IPS-18a (cell line): ENCODE results near the gene PYGL.
"Not testable (repeated sequence)": the region's sequence is repeated elsewhere in the genome, so short reads cannot be mapped to it uniquely, and the experiment has no call there.

Source experiments
- H3K27ac ChIP-seq: one replicate; pipeline ENCODE4 v1.5.1; 2013; ENCODE audit warnings: low read length
- H3K27me3 ChIP-seq: one replicate; pipeline ENCODE4 v1.6.1; 2013; ENCODE audit warnings: mild to moderate bottlenecking, low read length; ENCODE audit not compliant: control insufficient read depth, insufficient read depth
- H3K36me3 ChIP-seq: one replicate; pipeline ENCODE4 v1.6.1; 2013; ENCODE audit warnings: low read depth, low read length; ENCODE audit not compliant: control insufficient read depth
- H3K4me1 ChIP-seq: one replicate; pipeline ENCODE4 v1.6.1; 2013; ENCODE audit warnings: low read depth, low read length; ENCODE audit not compliant: control insufficient read depth
- H3K4me3 ChIP-seq: one replicate; pipeline ENCODE4 v1.5.1; 2013; ENCODE audit warnings: low read length
- H3K9ac ChIP-seq: one replicate; pipeline ENCODE4 v1.6.1; 2013; ENCODE audit warnings: mild to moderate bottlenecking, low read length, moderate library complexity
- H3K9me3 ChIP-seq: one replicate; pipeline ENCODE4 v1.6.1; 2013; ENCODE audit warnings: low read depth, low read length; ENCODE audit not compliant: control insufficient read depth

The PYGL gene

GRCh38 chr14:50970886-50971781 is 26.9 kb upstream of the PYGL start:
- Histone ChIP-seq H3K27ac (no peak overlapping the region), H3K9ac (no peak overlapping the region), H3K27me3 (no peaks in the 10 kb centered on the region), H3K9me3 (no peaks in the 10 kb centered on the region), H3K36me3 (no peaks in the 10 kb centered on the region), H3K4me3 (no peak overlapping the region), H3K4me1 (no peaks in the 10 kb centered on the region)

- Histone ChIP-seq H3K36me3 (no peaks in the 10 kb centered on the region), H3K4me3 (no peak overlapping the region), H3K9me3 (no peaks in the 10 kb centered on the region), H3K27ac (no peak overlapping the region), H3K27me3 (no peaks in the 10 kb centered on the region), H3K9ac (no peak overlapping the region), H3K4me1 (no peaks in the 10 kb centered on the region)
Observed at GRCh38 chr14:50967790-50968189, 23.5 kb upstream of the PYGL start.

GRCh38 chr14:50967103-50967502 is 22.8 kb upstream of the PYGL start:
- no peak overlapping the region for H3K9ac ChIP-seq
- no peak overlapping the region for H3K27ac ChIP-seq
- H3K36me3 ChIP-seq = no peaks in the 10 kb centered on the region
- no peaks in the 10 kb centered on the region for H3K9me3 ChIP-seq
- no peak overlapping the region for H3K4me3 ChIP-seq
- H3K4me1 ChIP-seq = no peaks in the 10 kb centered on the region
- no peaks in the 10 kb centered on the region for H3K27me3 ChIP-seq

- no peaks in the 10 kb centered on the region for H3K36me3 ChIP-seq
- no peak overlapping the region for H3K27ac ChIP-seq
Observed at GRCh38 chr14:50964683-50965390, 20.6 kb upstream of the PYGL start.

GRCh38 chr14:50963919-50964318 is 19.6 kb upstream of the PYGL start:
- no peaks in the 10 kb centered on the region for H3K4me1 ChIP-seq
- H3K4me3 ChIP-seq = no peak overlapping the region
- no peak overlapping the region for H3K9ac ChIP-seq
- no peak overlapping the region for H3K27ac ChIP-seq
- no peaks in the 10 kb centered on the region for H3K36me3 ChIP-seq
- H3K9me3 ChIP-seq = no peaks in the 10 kb centered on the region
- H3K27me3 ChIP-seq = no peaks in the 10 kb centered on the region

More at GRCh38 chr14:50964683-50965390, 20.6 kb upstream of the PYGL start:
- H3K27me3 ChIP-seq = no peaks in the 10 kb centered on the region
- no peaks in the 10 kb centered on the region for H3K9me3 ChIP-seq
- H3K4me1 ChIP-seq = no peaks in the 10 kb centered on the region
- H3K9ac ChIP-seq = no peak overlapping the region
- no peak overlapping the region for H3K4me3 ChIP-seq

- Histone ChIP-seq H3K4me3 (no peak overlapping the region), H3K9ac (no peak overlapping the region), H3K36me3 (no peaks in the 10 kb centered on the region), H3K27me3 (no peaks in the 10 kb centered on the region), H3K27ac (no peak overlapping the region), H3K4me1 (no peaks in the 10 kb centered on the region), H3K9me3 (no peaks in the 10 kb centered on the region)
Observed at GRCh38 chr14:50961605-50962221, 17.4 kb upstream of the PYGL start.

GRCh38 chr14:50957296-50957695 is 13.0 kb upstream of the PYGL start:
- H3K4me1 ChIP-seq = peaks cover 3% of the 10 kb centered on the region
- no peak overlapping the region for H3K27ac ChIP-seq
- H3K4me3 ChIP-seq = no peak overlapping the region

GRCh38 chr14:50956421-50956820 is 12.1 kb upstream of the PYGL start:
- not testable (repeated sequence) for H3K9me3 ChIP-seq, H3K4me3 ChIP-seq, H3K36me3 ChIP-seq, H3K27me3 ChIP-seq, H3K9ac ChIP-seq, H3K27ac ChIP-seq, H3K4me1 ChIP-seq

More at GRCh38 chr14:50957296-50957695, 13.0 kb upstream of the PYGL start:
- no peaks in the 10 kb centered on the region for H3K9me3 ChIP-seq
- H3K9ac ChIP-seq = no peak overlapping the region
- no peaks in the 10 kb centered on the region for H3K27me3 ChIP-seq
- no peaks in the 10 kb centered on the region for H3K36me3 ChIP-seq

GRCh38 chr14:50955373-50956043 is 11.2 kb upstream of the PYGL start:
- H3K9me3 ChIP-seq = no peaks in the 10 kb centered on the region
- H3K4me1 ChIP-seq = peaks cover 7% of the 10 kb centered on the region
- H3K9ac ChIP-seq = no peak overlapping the region
- H3K36me3 ChIP-seq = no peaks in the 10 kb centered on the region
- no peaks in the 10 kb centered on the region for H3K27me3 ChIP-seq
- H3K27ac ChIP-seq = no peak overlapping the region
- no peak overlapping the region for H3K4me3 ChIP-seq

- Histone ChIP-seq H3K9ac (no peak overlapping the region), H3K27ac (no peak overlapping the region), H3K4me3 (no peak overlapping the region), H3K36me3 (no peaks in the 10 kb centered on the region), H3K4me1 (peaks cover 7% of the 10 kb centered on the region), H3K27me3 (no peaks in the 10 kb centered on the region), H3K9me3 (no peaks in the 10 kb centered on the region)
Observed at GRCh38 chr14:50954811-50955372, 10.6 kb upstream of the PYGL start.

- H3K27me3 ChIP-seq = no peaks in the 10 kb centered on the region
- H3K36me3 ChIP-seq = no peaks in the 10 kb centered on the region
- no peaks in the 10 kb centered on the region for H3K9me3 ChIP-seq
- H3K4me3 ChIP-seq = no peak overlapping the region
- peaks cover 7% of the 10 kb centered on the region for H3K4me1 ChIP-seq
- H3K9ac ChIP-seq = no peak overlapping the region
- no peak overlapping the region for H3K27ac ChIP-seq
Observed at GRCh38 chr14:50953502-50953901, 9.2 kb upstream of the PYGL start.
